ENCODE measurements around the gene GALE. TPM values are rescaled to one million over a fixed set of nuclear protein-coding genes. Genes with fewer than 3 reads are reported as not detected.
"Not testable (repeated sequence)": the region's sequence is repeated elsewhere in the genome, so short reads cannot be mapped to it uniquely, and the experiment has no call there.

GALE gene
- total RNA-seq, 4 donors from 2014 or later: 2.9 to 5.7 (median 4.1) TPM

DNA sequence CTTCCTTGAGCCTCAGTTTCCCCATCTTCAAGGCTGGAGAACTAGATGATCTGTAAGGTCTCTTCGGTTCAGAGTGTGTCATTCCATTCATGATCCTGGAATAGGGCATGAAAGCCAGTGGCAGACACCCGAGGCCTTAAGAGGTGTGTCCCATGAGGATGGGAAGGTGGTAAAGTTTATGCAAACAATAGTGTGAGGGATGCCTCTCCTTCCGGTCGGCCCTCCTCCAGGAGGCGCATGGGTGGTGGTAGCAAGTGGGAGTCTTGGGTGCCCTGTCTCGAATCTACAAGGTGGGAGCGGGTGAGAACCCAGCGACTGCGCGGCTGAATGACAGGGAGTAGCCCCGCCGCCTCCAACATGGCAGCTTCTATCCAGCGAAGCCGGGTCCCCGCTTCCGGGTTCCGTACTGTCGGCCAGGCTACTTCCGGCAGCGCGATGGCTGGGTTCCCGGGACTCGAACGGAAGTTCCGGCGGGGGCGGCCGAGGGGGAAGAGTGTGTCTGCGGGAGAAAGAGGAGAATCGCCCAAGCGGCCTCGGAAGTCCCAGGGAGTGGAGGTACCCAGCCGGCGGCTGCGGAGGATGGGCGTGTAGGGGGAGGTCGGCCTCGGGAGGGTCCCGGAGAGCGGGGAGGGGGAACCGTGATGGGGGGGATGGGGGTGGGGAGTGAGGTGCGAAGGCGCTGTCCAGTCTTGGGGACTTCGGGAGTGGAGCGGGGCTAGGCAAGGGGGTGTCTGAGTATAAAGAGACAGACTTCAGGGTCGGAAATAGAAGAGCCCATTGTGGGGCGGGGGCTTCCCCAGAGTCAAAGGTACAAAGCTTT lies 9.6 kb downstream of the GALE start, which contains the start of gene LYPLA2:
Gene LYPLA2 (plus strand): TSS at position 450 of the 820 bp plus-strand sequence. CDS start 1,538 bp downstream, outside the sequence.
- peaks cover 24 to 26% of the 10 kb centered on the region in 2 donors for H3K4me1 ChIP-seq
- ATAC-seq: peak; percentile 89 to 93
- in situ Hi-C loops (cut with MboI; ENCODE audit: low sequenced_read_pairs in 4 of 4): no loop called here
- no peak for TF ChIP-seq CTCF (IDR thresholded peaks at IDR 0.05 in 4 of 5, conservative IDR thresholded peaks at IDR 0.05 in 1 of 5)
- peak in 1 of 2 donors; percentile 50 for TF ChIP-seq POLR2A (IDR thresholded peaks at IDR 0.05)
- peak; percentile 87 for DNase-seq
- H3K4me3 ChIP-seq: peak within 1 kb of the TSS; percentile 79 to 97 (median 80)
- peak within 1 kb of the TSS; percentile 86 to 90 (median 87) for H3K27ac ChIP-seq
- peaks cover 0 to 48% of the 10 kb centered on the region in 2 donors for H3K36me3 ChIP-seq
- intact Hi-C loops (cut with DNase I; ENCODE audit: low total_unique reads): loop anchor here (1.0 kb wide), 3 partner anchors 9 to 772 kb away; partner anchors contain the start of genes GALE, KDM1A and PITHD1
- H3K27me3 ChIP-seq: no peaks in the 10 kb centered on the region
- no peaks in the 10 kb centered on the region for H3K9me3 ChIP-seq

DNA sequence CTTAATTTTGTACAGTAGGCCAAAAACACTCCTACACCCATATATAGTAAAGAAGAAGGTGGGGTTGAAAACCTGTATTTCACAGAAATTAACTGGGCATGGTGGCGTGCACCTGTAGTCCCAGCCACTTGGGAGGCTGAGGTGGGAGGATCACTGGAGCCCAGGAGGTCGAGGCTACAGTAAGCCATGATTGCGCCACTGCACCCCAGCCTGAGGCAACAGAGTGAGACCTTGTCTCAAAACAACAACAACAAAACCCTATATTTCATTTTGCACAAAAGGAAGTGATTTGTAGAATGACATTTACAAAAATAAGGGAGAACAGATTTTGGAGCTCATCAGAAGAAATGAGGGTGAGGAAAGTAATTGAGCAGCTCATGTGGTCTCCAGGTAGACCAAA lies 11.9 kb downstream of the GALE start:
- Histone ChIP-seq H3K27me3 (no peaks in the 10 kb centered on the region), H3K36me3 (peaks cover 0 to 45% of the 10 kb centered on the region in 2 donors), H3K9me3 (no peaks in the 10 kb centered on the region), H3K4me1 (peaks cover 24 to 26% of the 10 kb centered on the region in 2 donors), H3K27ac (no peak overlapping the region), H3K4me3 (no peak overlapping the region)
- ATAC-seq (no peak), DNase-seq (no peak)
- in situ Hi-C loops (cut with MboI; ENCODE audit: low sequenced_read_pairs in 4 of 4): no loop called here
- no peak for TF ChIP-seq CTCF (IDR thresholded peaks at IDR 0.05 in 4 of 5, conservative IDR thresholded peaks at IDR 0.05 in 1 of 5)
- intact Hi-C loops (cut with DNase I; ENCODE audit: low total_unique reads): no loop called here

- ATAC-seq: no peak
- in situ Hi-C loops (cut with MboI; ENCODE audit: low sequenced_read_pairs in 4 of 4): no loop called here
Measured at GRCh38 chr1:23787701-23788100, 12.9 kb downstream of the GALE start.

GRCh38 chr1:23784846-23785245 lies 15.7 kb downstream of the GALE start:
- H3K27ac ChIP-seq: no peak overlapping the region
- peaks cover 0 to 59% of the 10 kb centered on the region in 2 donors for H3K36me3 ChIP-seq
- H3K4me1 ChIP-seq: peaks cover 10 to 12% of the 10 kb centered on the region in 2 donors
- H3K27me3 ChIP-seq: no peaks in the 10 kb centered on the region
- ATAC-seq: no peak
- H3K9me3 ChIP-seq: no peaks in the 10 kb centered on the region
- intact Hi-C loops (cut with DNase I; ENCODE audit: low total_unique reads): no loop called here
- no peak for TF ChIP-seq POLR2A (IDR thresholded peaks at IDR 0.05)
- no peak for TF ChIP-seq CTCF (IDR thresholded peaks at IDR 0.05 in 4 of 5, conservative IDR thresholded peaks at IDR 0.05 in 1 of 5)
- in situ Hi-C loops (cut with MboI; ENCODE audit: low sequenced_read_pairs in 4 of 4): no loop called here
- H3K4me3 ChIP-seq: no peak overlapping the region
- no peak for DNase-seq

More at GRCh38 chr1:23787701-23788100, 12.9 kb downstream of the GALE start:
- Histone ChIP-seq H3K4me1 (peaks cover 20 to 24% of the 10 kb centered on the region in 2 donors), H3K36me3 (peaks cover 0 to 40% of the 10 kb centered on the region in 2 donors), H3K27ac (peak overlapping the region in 1 of 4 donors; percentile 21), H3K9me3 (no peaks in the 10 kb centered on the region), H3K4me3 (no peak overlapping the region), H3K27me3 (no peaks in the 10 kb centered on the region)
- no peak for DNase-seq
- intact Hi-C loops (cut with DNase I; ENCODE audit: low total_unique reads): no loop called here
- TF ChIP-seq POLR2A (IDR thresholded peaks at IDR 0.05) (no peak), CTCF (IDR thresholded peaks at IDR 0.05 in 4 of 5, conservative IDR thresholded peaks at IDR 0.05 in 1 of 5) (no peak)

DNA sequence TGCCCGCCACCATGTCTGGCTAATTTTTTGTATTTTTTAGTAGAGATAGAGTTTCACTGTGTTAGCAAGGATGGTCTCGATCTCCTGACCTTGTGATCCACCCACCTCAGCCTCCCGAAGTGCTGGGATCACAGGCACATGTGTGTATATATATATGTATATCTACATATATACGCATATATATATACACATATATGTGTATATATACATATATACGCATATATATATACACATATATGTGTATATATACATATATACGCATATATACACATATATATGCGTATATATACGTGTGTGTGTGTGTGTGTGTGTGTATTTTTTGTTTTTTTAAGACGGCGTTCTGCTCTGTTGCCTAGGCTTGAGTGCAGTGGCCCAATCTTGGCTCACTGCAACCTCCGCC lies 17.4 kb downstream of the GALE start:
- H3K27ac ChIP-seq; ATAC-seq; H3K9me3 ChIP-seq; in situ Hi-C loops (cut with MboI; ENCODE audit: low sequenced_read_pairs in 4 of 4); intact Hi-C loops (cut with DNase I; ENCODE audit: low total_unique reads); H3K27me3 ChIP-seq; H3K4me3 ChIP-seq; DNase-seq: not testable (repeated sequence)
- peaks cover 22 to 24% of the 10 kb centered on the region in 2 donors for H3K4me1 ChIP-seq
- H3K36me3 ChIP-seq: peaks cover 0 to 60% of the 10 kb centered on the region in 2 donors
